GM21717 (cell line): ENCODE results near the gene GPI.
"Not testable (repeated sequence)": the region's sequence is repeated elsewhere in the genome, so short reads cannot be mapped to it uniquely, and the experiment has no call there.

Experiments
- ATAC-seq: cut with Tn5 transposase; IDR thresholded peaks from one replicate; pipeline ENCODE4 v1.9.1; 2021; ENCODE audit warnings: mild to moderate bottlenecking, moderate library complexity; ENCODE audit not compliant: unreplicated experiment

GPI gene

GRCh38 chr19:34366738-34367623 is 2.0 kb downstream of the GPI start:
- no peak for ATAC-seq

- ATAC-seq, result no peak
Measured at GRCh38 chr19:34367624-34367957, 2.6 kb downstream of the GPI start.

- ATAC-seq, result no peak
Measured at GRCh38 chr19:34368338-34368737, 3.3 kb downstream of the GPI start.

GRCh38 chr19:34369166-34369565 is 4.2 kb downstream of the GPI start:
- not testable (repeated sequence) for ATAC-seq

- no peak for ATAC-seq
Measured at GRCh38 chr19:34370117-34370516, 5.1 kb downstream of the GPI start.

- ATAC-seq, result no peak
Measured at GRCh38 chr19:34370983-34371382, 6.0 kb downstream of the GPI start.

GRCh38 chr19:34373601-34374288 is 8.7 kb downstream of the GPI start:
- ATAC-seq, result no peak

- no peak for ATAC-seq
Measured at GRCh38 chr19:34375598-34375997, 10.6 kb downstream of the GPI start.

GRCh38 chr19:34380639-34381241 is 15.7 kb downstream of the GPI start:
- no peak for ATAC-seq

- ATAC-seq, result no peak
Measured at GRCh38 chr19:34381399-34382251, 16.6 kb downstream of the GPI start.

GRCh38 chr19:34382471-34382870 is 17.5 kb downstream of the GPI start:
- ATAC-seq, result no peak

GRCh38 chr19:34383599-34383998 is 18.6 kb downstream of the GPI start:
- ATAC-seq, result no peak

GRCh38 chr19:34386645-34387445 is 21.8 kb downstream of the GPI start:
- no peak for ATAC-seq

GRCh38 chr19:34387446-34387810 is 22.4 kb downstream of the GPI start:
- ATAC-seq, result no peak

GRCh38 chr19:34388745-34389144 is 23.7 kb downstream of the GPI start:
- not testable (repeated sequence) for ATAC-seq

- ATAC-seq, result no peak
Measured at GRCh38 chr19:34391813-34392212, 26.8 kb downstream of the GPI start.

GRCh38 chr19:34393031-34393430 is 28.0 kb downstream of the GPI start:
- no peak for ATAC-seq

- no peak for ATAC-seq
Measured at GRCh38 chr19:34393629-34394028, 28.6 kb downstream of the GPI start.

GRCh38 chr19:34397853-34398252 is 32.9 kb downstream of the GPI start:
- ATAC-seq, result no peak

GRCh38 chr19:34399886-34400285 is 34.9 kb downstream of the GPI start:
- no peak for ATAC-seq
